Smooth muscle cell (in vitro differentiated cells): ENCODE data around the gene SIVA1. TPM values are rescaled to one million over a fixed set of nuclear protein-coding genes. Genes with fewer than 3 reads are reported as not detected.

ENCODE experiments used
- DNase-seq: peaks from one replicate; lab custom pipeline; 2025; ENCODE audit not compliant: unreplicated experiment; lab: John Stamatoyannopoulos, UW
- H2AFZ ChIP-seq: fragments of 200-600 bp; sonication (generic); 2 replicates; pipeline ENCODE4 v1.6.0; 2016; ENCODE audit warnings: antibody characterized with exemption, low read depth, mild to moderate bottlenecking
- H3F3A ChIP-seq: fragments of 200-600 bp; sonication (generic); 2 replicates; pipeline ENCODE4 v1.6.0; 2017; ENCODE audit warnings: antibody characterized with exemption, low read depth
- H3K27ac ChIP-seq: fragments of 200-600 bp; sonication (generic); 2 replicates; pipeline ENCODE4 v1.5.1; 2016; ENCODE audit warnings: low read depth, mild to moderate bottlenecking
- H3K27me3 ChIP-seq: fragments of 200-600 bp; sonication (generic); 2 replicates; pipeline ENCODE4 v1.6.1; 2016; ENCODE audit warnings: low read depth, mild to moderate bottlenecking
- H3K36me3 ChIP-seq: fragments of 200-600 bp; sonication (generic); 2 replicates; pipeline ENCODE4 v1.5.1; 2016; ENCODE audit warnings: low read depth
- H3K4me1 ChIP-seq: fragments of 200-600 bp; sonication (generic); 2 replicates; pipeline ENCODE4 v1.5.1; 2016; ENCODE audit warnings: low read depth
- H3K4me2 ChIP-seq: fragments of 200-600 bp; sonication (generic); 2 replicates; pipeline ENCODE4 v1.6.0; 2016; ENCODE audit warnings: mild to moderate bottlenecking
- H3K4me3 ChIP-seq: fragments of 200-600 bp; sonication (generic); 2 replicates; pipeline ENCODE4 v1.5.1; 2016; ENCODE audit warnings: mild to moderate bottlenecking
- H3K79me2 ChIP-seq: fragments of 200-600 bp; sonication (generic); 2 replicates; pipeline ENCODE4 v1.6.0; 2016; ENCODE audit warnings: low read depth, mild to moderate bottlenecking
- H3K9ac ChIP-seq: fragments of 200-600 bp; sonication (generic); 2 replicates; pipeline ENCODE4 v1.6.0; 2016; ENCODE audit warnings: low read depth
- H3K9me3 ChIP-seq: fragments of 200-600 bp; sonication (generic); replicated peaks from 2 replicates; pipeline ENCODE4 v1.5.1; 2016; ENCODE audit warnings: low read depth
- H4K20me1 ChIP-seq: fragments of 200-600 bp; sonication (generic); 2 replicates; pipeline ENCODE4 v1.6.0; 2016; ENCODE audit warnings: low read depth
- CTCF ChIP-seq: fragments of 200-600 bp; sonication (generic); IDR thresholded peaks from 2 replicates; pipeline ENCODE4 v1.5.1; 2017; ENCODE audit warnings: borderline replicate concordance, mild to moderate bottlenecking, antibody characterized with exemption; ENCODE audit not compliant: insufficient read depth, poor library complexity, severe bottlenecking
- WGBS: methylation state at CpG from one replicate; pipeline ENCODE4 v1.1.7; 2016; ENCODE audit warnings: low lambda C conversion rate; 5-methylcytosine and 5-hydroxymethylcytosine counted together
- polyA plus RNA-seq: library from polyadenylated mRNA; unstranded; fragments of >200 nt; fragmentation: Nextera tagmentation; extraction: Ambion mirVana; gene quantifications from 2 replicates; pipeline ENCODE4 v1.2.1, GENCODE V29; 2016
- total RNA-seq: library from RNA; depleted of rRNA; stranded (reverse); fragments of >200 nt; gene quantifications from 2 replicates; pipeline ENCODE4 v1.2.3, GENCODE V29; 2014

Gene SIVA1
- total and polyA plus RNA-seq, 2 experiments from 2014 or later, result 78.5 to 118 TPM

- TF ChIP-seq CTCF, result no peak
- Histone ChIP-seq H3K4me3 (peak overlapping the region; percentile 49), H3K79me2 (peaks cover 40% of the 10 kb centered on the region), H2AFZ (no peak overlapping the region), H3F3A (peaks cover 23% of the 10 kb centered on the region), H3K27ac (peak overlapping the region; percentile 38), H3K9ac (no peak overlapping the region), H4K20me1 (peaks cover 38% of the 10 kb centered on the region), H3K4me2 (peak overlapping the region; percentile 87), H3K4me1 (peaks cover 25% of the 10 kb centered on the region), H3K27me3 (no peaks in the 10 kb centered on the region), H3K36me3 (no peaks in the 10 kb centered on the region), H3K9me3 (no peaks in the 10 kb centered on the region)
- 36% methylated on average over 17 of the region's 55 CpGs for WGBS
- DNase-seq, result no peak
Observed at GRCh38 chr14:104795781-104796686, 43.1 kb downstream of the SIVA1 start.

- peaks cover 23% of the 10 kb centered on the region for H3F3A ChIP-seq
- peaks cover 37% of the 10 kb centered on the region for H4K20me1 ChIP-seq
- no peak for TF ChIP-seq CTCF
- WGBS, result 88% methylated on average over 6 of the region's 6 CpGs
- peaks cover 31% of the 10 kb centered on the region for H3K4me1 ChIP-seq
- no peak overlapping the region for H3K4me2 ChIP-seq
- H3K4me3 ChIP-seq, result no peak overlapping the region
- no peaks in the 10 kb centered on the region for H3K9me3 ChIP-seq
- H3K9ac ChIP-seq, result no peak overlapping the region
- no peak overlapping the region for H3K27ac ChIP-seq
- H3K36me3 ChIP-seq, result no peaks in the 10 kb centered on the region
- peaks cover 34% of the 10 kb centered on the region for H3K79me2 ChIP-seq
- no peak for DNase-seq
- no peaks in the 10 kb centered on the region for H3K27me3 ChIP-seq
- H2AFZ ChIP-seq, result no peak overlapping the region
Observed at GRCh38 chr14:104796687-104797081, 43.7 kb downstream of the SIVA1 start.

- H3F3A ChIP-seq, result peaks cover 23% of the 10 kb centered on the region
- peak overlapping the region; percentile 39 for H3K4me2 ChIP-seq
- WGBS, result 34% methylated on average over 18 of the region's 18 CpGs
- peaks cover 27% of the 10 kb centered on the region for H3K79me2 ChIP-seq
- TF ChIP-seq CTCF, result no peak
- no peak overlapping the region for H3K4me3 ChIP-seq
- H2AFZ ChIP-seq, result no peak overlapping the region
- peak overlapping the region; percentile 10 for H3K27ac ChIP-seq
- no peak for DNase-seq
- H3K9ac ChIP-seq, result no peak overlapping the region
- H4K20me1 ChIP-seq, result peaks cover 34% of the 10 kb centered on the region
- H3K36me3 ChIP-seq, result no peaks in the 10 kb centered on the region
- H3K9me3 ChIP-seq, result no peaks in the 10 kb centered on the region
- peaks cover 31% of the 10 kb centered on the region for H3K4me1 ChIP-seq
- H3K27me3 ChIP-seq, result no peaks in the 10 kb centered on the region
Observed at GRCh38 chr14:104797115-104798044, 44.4 kb downstream of the SIVA1 start.
